ENCODE data around the gene RPS6KA2.

- TF ChIP-seq EZH2 (IDR thresholded peaks at IDR 0.05) (no peak), POLR2AphosphoS5 (IDR thresholded peaks at IDR 0.05; ENCODE audit: borderline replicate concordance, low read depth, low read length) (no peak), FOXP2 (optimal IDR thresholded peaks at IDR 0.05; ENCODE audit: control extremely low read depth, extremely low read length, insufficient read depth) (no peak)
Observed at GRCh38 chr6:166554316-166554715, 72.7 kb downstream of the RPS6KA2 start.

Measured in SK-N-MC (cell line).